Ishikawa (cell line): ENCODE results near the gene SLC4A2.

Experiments
- CEBPB ChIP-seq: IDR thresholded peaks from 2 replicates; pipeline ENCODE4 v1.6.1; 2012
- CREB1 ChIP-seq: IDR thresholded peaks from 2 replicates; pipeline ENCODE4 v1.6.1; 2012; ENCODE audit warnings: low read depth
- EGR1 ChIP-seq: IDR thresholded peaks from 2 replicates; pipeline ENCODE4 v1.6.1; 2012
- EP300 ChIP-seq: IDR thresholded peaks from 2 replicates; pipeline ENCODE4 v1.6.1; 2012; ENCODE audit warnings: borderline replicate concordance
- MAX ChIP-seq: IDR thresholded peaks from 2 replicates; pipeline ENCODE4 v1.6.1; 2012
- RAD21 ChIP-seq: IDR thresholded peaks from 2 replicates; pipeline ENCODE4 v1.6.1; 2012; ENCODE audit warnings: low read depth
- REST ChIP-seq: IDR thresholded peaks from 2 replicates; pipeline ENCODE4 v1.6.1; 2012; ENCODE audit warnings: low read depth, mild to moderate bottlenecking
- TAF1 ChIP-seq: IDR thresholded peaks from 2 replicates; pipeline ENCODE4 v1.6.1; 2012; ENCODE audit warnings: low read depth, mild to moderate bottlenecking
- TEAD4 ChIP-seq: IDR thresholded peaks from 2 replicates; pipeline ENCODE4 v1.6.1; 2012
- YY1 ChIP-seq: IDR thresholded peaks from 2 replicates; pipeline ENCODE4 v1.6.1; 2012; ENCODE audit warnings: low read depth
- ZBTB7A ChIP-seq: IDR thresholded peaks from 2 replicates; pipeline ENCODE4 v1.6.1; 2012; ENCODE audit warnings: low read depth

GRCh38 chr7:151010037-151010306 lies 49.4 kb upstream of the SLC4A2 start:
- TF ChIP-seq TAF1, result no peak
- TF ChIP-seq RAD21, result no peak
- TF ChIP-seq CREB1, result no peak
- TF ChIP-seq ZBTB7A, result no peak
- no peak for TF ChIP-seq EP300
- TF ChIP-seq YY1, result no peak
- no peak for TF ChIP-seq REST
- TF ChIP-seq CEBPB, result no peak
- no peak for TF ChIP-seq TEAD4
- no peak for TF ChIP-seq MAX
- no peak for TF ChIP-seq EGR1
